NCI-H2171 treated with DMSO at 0.1 percent for 48 hours (cell line): ENCODE data around the gene KIF5B.
"Not testable (repeated sequence)": the region's sequence is repeated elsewhere in the genome, so short reads cannot be mapped to it uniquely, and the experiment has no call there.

Experiments
- DNase-seq: peaks from one replicate; lab custom pipeline; 2025; lab: John Stamatoyannopoulos, UW

KIF5B gene

DNA sequence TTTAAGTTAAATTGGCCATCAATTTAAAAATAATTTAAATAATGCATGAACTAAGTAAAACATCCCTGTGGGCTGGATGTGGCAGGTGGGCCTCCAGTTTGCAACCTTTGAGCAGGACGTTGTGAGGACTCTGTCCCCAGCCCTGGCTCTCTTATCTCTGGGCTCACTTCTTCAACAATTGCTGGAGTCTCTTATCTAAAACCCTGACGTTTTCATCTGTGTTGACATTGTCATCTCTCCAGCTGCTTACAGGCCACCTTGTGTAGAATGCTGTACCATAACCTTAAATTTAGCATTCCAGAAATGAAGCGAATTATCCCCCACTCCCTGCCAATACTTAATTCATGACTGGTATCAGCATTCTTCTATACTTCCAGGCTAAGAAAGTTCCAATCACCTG, 3.2 kb upstream of the KIF5B start:
- DNase-seq: no peak

DNA sequence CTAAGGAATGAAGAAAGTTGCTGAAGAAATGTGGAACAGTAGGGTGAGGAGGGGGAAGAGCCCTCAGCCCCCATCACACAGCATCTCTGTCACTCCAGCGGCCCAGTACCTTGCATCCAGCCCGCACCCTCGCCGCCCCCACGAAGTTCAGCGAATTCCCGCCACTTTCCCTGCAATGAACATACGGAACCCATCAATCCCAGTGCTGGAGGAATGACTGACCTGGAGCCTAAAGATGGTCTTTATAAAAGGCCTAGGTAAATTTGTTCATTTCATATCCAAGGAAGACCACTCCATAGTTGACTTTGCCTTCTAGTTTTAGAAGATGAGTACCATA, 779 bp upstream of the KIF5B start:
- DNase-seq: no peak

GRCh38 chr10:32055478-32056135, 618 bp downstream of the KIF5B start:
- peak; percentile 44 for DNase-seq

- DNase-seq: no peak
These were observed 2.1 kb downstream of the KIF5B start for GRCh38 chr10:32054094-32054493.

DNA sequence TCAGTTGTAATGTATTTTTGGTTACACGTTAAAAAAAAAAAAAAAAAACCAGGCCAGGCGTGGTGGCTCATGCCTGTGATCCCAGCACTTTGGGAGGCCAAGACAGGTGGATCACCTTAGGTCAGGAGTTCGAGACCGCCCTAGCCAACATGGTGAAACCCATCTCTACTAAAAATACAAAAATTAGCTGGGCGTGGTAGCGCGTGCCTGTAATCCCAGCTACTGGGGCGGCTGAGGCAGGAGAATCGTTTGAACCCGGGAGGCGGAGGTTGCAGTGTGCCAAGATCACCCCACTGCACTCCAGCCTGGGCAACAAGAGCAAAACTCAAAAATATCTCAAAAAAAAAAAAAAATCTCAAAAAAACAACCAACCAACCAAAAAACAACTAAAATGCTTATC, 2.8 kb downstream of the KIF5B start:
- not testable (repeated sequence) for DNase-seq

- no peak for DNase-seq
These were observed 4.3 kb downstream of the KIF5B start for GRCh38 chr10:32051926-32052325.

GRCh38 chr10:32050177-32050576, 6.0 kb downstream of the KIF5B start:
- no peak for DNase-seq

DNA sequence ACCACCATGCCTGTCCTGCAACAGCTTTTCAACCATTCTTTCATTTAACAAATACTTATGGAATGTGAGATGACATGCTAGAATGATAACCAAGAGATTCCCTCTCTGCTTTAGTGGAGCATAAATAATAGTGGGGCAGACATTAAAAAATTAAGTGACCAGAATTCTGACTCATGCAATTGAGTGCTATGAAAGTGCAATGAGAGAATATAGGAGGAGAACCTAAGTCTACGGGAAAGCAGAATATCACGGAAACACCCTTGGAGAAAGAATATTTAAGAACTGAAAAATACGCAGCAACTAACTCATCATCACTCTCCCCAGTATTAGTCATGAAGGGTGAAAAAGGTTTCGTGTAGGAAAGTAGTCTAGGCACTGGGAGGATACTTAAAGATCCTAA, 7.1 kb downstream of the KIF5B start:
- no peak for DNase-seq

DNA sequence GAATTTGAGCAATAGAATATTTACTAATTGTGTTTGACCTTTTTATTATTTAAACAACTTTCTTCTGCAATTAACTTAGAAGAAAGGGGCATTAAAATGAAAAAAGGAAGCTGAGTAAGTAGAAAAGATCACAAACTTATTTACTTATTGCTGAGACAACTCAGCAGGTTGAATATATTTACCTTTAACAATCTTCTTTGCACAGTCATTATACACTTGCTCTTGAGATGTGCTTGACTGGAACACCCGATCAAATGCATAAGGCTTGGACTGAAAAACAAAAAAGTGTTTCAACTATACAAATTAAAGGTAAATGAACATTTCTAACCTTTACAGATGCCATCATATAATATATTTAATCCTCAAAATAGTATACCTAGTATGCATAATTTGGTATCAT, 7.9 kb downstream of the KIF5B start:
- no peak for DNase-seq

- no peak for DNase-seq
These were observed 8.3 kb downstream of the KIF5B start for GRCh38 chr10:32047881-32048280.

DNA sequence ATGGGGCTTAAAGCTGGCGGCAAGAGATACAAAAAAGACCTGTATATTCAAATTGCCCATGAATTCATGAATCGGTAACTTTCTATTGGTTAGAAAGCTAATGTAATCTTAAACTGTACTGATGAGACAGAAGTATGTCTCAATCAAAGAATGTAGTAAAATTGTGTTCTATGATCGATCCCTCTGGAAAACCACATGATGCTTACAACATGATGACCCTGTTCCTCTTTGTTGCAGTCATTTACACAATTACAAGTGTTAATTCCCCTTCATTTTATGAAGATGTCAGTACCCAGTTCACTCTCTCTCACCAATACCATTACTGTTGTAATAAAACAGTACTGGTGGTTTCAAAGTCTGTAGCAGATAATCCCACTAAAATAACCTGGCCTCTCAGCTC, 10.1 kb downstream of the KIF5B start:
- DNase-seq: no peak

- DNase-seq: not testable (repeated sequence)
These were observed 13.5 kb downstream of the KIF5B start for GRCh38 chr10:32042730-32043129.

DNA sequence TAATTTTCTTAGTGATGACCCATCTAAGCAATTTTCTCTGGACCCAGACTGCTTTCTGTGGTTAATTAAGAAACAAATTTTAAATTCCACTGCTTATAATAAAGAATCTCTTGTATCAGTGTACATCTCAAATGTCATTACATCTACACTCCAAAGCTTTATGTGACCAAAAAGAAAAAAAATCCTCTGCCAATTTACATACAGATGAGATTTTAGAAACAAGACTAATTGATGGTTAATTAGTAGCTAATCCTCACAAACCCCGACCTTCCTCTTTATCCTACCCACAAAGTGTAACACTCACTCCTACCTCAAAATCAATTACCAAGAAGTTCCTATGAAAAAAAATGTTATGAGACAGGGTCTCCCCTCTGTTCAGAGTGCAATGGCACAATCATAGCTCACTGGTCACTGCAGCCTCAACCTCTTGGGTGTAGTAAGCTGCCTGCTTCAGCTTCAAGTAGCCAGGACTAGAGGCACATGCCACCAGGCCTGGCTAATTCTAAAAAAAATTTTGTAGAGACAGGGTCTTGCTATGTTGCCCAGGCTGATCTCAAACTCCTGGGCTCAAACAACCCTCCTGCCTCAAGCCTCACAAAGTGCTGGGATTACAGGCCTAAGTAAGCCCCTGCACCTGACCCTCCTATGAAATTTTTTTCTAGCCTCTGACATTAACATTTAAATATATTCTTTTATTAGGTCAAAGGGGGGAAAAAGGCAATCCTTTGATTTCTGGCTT, 14.8 kb downstream of the KIF5B start:
- no peak for DNase-seq

- no peak for DNase-seq
These were observed 16.5 kb downstream of the KIF5B start for GRCh38 chr10:32039734-32040133.

- no peak for DNase-seq
These were observed 17.4 kb downstream of the KIF5B start for GRCh38 chr10:32038777-32039176.

GRCh38 chr10:32036922-32037321, 19.3 kb downstream of the KIF5B start:
- no peak for DNase-seq

DNA sequence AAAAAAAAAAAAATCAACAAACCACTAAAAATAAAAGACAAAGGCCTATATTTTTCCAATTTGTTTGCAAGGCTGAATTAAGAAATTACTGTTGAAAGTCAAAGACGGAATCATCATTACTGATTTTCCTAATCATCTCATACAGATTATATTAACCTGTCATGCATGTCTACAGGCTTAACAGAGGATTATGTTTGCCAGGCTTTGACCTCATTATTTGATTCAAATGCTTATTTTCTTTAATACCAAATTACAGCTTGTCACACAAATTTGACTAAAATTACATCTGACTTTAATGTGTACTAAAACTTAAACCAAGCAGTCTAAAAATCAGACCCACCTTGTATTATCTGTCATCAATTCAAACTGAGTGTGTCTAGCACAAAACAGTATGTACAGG, 21.2 kb downstream of the KIF5B start:
- no peak for DNase-seq

DNA sequence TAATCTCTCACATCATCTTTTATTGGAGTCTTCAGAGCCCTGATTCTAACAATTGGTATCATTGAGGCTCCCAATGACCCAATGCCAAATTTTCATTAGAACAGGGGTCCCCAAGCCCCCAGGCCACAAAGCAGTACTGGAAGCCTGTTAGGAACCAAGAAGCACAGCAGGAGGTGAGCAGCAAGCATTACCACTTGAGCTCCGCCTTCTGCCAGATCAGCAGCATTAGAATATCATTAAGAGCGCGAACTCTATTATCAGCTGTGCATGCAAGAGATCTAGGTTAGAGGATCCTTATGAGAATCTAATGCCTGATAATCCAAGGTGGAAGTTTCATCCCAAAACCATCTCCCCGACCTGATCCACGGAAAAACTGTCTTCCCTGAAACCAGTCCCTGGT, 23.1 kb downstream of the KIF5B start:
- DNase-seq: no peak

- DNase-seq: no peak
These were observed 24.3 kb downstream of the KIF5B start for GRCh38 chr10:32031920-32032319.

DNA sequence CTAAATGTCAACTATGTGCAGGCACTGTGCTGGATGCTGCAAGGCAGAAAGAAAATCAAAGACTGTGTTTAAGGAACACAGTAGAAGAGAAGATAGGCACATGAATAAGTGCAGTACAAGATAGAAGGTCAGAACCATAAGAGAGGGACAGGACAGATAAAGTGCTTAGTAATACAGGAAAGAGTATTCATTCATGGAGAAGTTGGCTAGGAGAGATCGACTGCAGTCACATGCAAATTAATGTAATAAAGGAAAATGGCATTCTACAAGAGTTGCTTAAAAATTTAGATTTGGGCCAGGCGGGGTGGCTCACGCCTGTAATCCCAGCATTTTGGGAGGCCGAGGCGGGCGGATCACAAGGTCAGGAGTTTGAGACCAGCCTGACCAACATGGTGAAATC, 24.8 kb downstream of the KIF5B start:
- no peak for DNase-seq

- no peak for DNase-seq
These were observed 27.5 kb downstream of the KIF5B start for GRCh38 chr10:32028710-32029109.

DNA sequence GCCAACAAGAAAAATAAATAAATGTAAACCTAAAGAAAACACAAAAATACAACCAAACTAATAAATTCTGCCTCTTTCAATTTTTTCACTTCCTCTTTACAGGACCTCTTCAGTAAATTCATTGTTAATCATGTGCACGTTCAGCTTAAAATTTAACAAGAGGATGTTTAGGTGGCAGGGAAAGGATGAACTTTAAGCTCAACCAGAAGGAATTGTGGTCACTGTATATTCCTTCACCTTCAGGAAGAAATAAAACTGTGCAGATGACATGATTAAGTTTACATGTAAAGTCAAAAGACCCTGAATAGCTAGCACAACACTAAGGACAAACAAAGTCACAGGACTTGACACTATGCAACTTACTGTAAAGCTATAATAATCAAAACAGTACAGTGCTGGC, 33.0 kb downstream of the KIF5B start:
- no peak for DNase-seq

DNA sequence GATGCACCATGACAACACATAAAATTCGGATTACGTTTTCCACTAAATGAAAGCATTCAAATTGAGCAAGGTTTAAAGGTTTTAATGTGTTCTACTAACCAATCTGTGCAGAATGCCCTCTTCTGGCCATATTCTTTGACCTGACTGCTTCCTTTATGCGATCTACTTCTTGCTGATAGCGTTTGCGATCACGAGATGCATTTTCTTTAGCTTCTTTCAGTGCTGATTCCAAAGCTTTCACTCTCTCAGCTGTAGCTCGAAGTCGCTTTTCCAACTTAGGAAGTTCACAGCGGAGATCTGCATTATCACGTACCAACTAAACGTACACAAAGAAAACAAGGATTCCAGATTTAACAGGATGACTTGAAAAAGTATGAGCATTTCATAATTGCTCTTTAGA, 39.2 kb downstream of the KIF5B start:
- no peak for DNase-seq

DNA sequence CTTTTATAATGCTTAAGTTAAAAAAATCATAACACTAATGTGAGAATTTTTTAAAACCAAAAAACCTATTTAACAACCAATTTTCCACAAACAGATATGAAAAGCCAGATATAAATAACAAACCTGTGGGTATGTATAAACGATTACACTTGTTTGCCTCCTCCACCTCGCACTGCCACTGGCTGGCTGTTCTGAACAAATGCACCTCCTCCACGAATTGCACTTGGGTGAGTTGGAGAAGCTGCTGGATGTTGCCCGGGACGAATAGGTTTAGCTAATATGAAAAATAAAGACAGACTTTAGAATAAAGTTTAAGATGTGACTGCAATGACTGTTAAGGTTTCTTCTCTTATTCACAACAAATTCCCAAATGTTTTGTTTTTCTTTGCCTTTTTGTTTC, 40.8 kb downstream of the KIF5B start:
- DNase-seq: no peak
